HG03520 (cell line): Measurements from ENCODE around the gene ZNF746.

Experiments
- ATAC-seq: cut with Tn5 transposase; IDR thresholded peaks from one replicate; pipeline ENCODE4 v1.9.1; 2021; ENCODE audit warnings: mild to moderate bottlenecking, moderate library complexity; ENCODE audit not compliant: unreplicated experiment

The ZNF746 gene

GRCh38 chr7:149430192-149430591 lies 67.4 kb downstream of the ZNF746 start:
- ATAC-seq = no peak

GRCh38 chr7:149427893-149428292 lies 69.7 kb downstream of the ZNF746 start:
- no peak for ATAC-seq

- ATAC-seq = no peak
Measured at GRCh38 chr7:149427096-149427680, 70.4 kb downstream of the ZNF746 start.

- no peak for ATAC-seq
Measured at GRCh38 chr7:149423449-149424110, 74.0 kb downstream of the ZNF746 start.

GRCh38 chr7:149422914-149423301 lies 74.7 kb downstream of the ZNF746 start:
- no peak for ATAC-seq
